Endothelial cell of umbilical vein (primary cell): ENCODE measurements around the gene IGFL3. TPM values are rescaled to one million over a fixed set of nuclear protein-coding genes. Genes with fewer than 3 reads are reported as not detected.

Source experiments
- BruUV-seq: library from RNA; stranded (reverse); fragments of 400-500 nt; replicated peaks from 2 replicates; lab custom pipeline; 2021; lab: Mats Ljungman, UMichigan
- CTCF ChIA-PET: fragments of 300-600, 350-600 bp; sonication (Branson Sonifier 250); formaldehyde crosslinking; loops from one replicate; lab custom pipeline; 2021; ENCODE audit warnings: antibody characterized with exemption, inconsistent platforms; lab: Charles Lee
- POLR2A ChIA-PET: fragments of 300-600, 350-600 bp; sonication (Branson Sonifier 250); formaldehyde crosslinking; loops from one replicate; lab custom pipeline; 2021; ENCODE audit warnings: antibody characterized with exemption, inconsistent platforms; lab: Charles Lee
- DNase-seq: peaks from one replicate; pipeline ENCODE4 v3.0.0-alpha.2; 2011; ENCODE audit warnings: low read depth, low spot score
- FAIRE-seq: peaks from 2 replicates; lab custom pipeline; 2011; peaks lifted over from hg19 to GRCh38; lab: Jason Lieb, UNC
- H2AFZ ChIP-seq: 2 replicates; pipeline ENCODE4 v1.6.0; 2012; ENCODE audit warnings: low read depth, low read length, control low read depth, inconsistent platforms
- H3K27ac ChIP-seq: 2 replicates; pipeline ENCODE4 v1.5.1; 2011; ENCODE audit warnings: low read depth, mild to moderate bottlenecking, control low read depth, low read length, moderate library complexity; ENCODE audit not compliant: insufficient read depth
- H3K27me3 ChIP-seq, 2 experiments: 2 replicates each; pipeline versions ENCODE4 v1.6.0 to v1.6.1; 2011; ENCODE audit warnings: low read length in 2 of 2, mixed read lengths in 1 of 2; ENCODE audit not compliant: control insufficient read depth in 2 of 2, insufficient read depth in 2 of 2
- H3K36me3 ChIP-seq, 2 experiments: 2 replicates in 1 of 2; 3 replicates in 1 of 2; pipeline ENCODE4 v1.5.1; 2011; ENCODE audit warnings: low read length in 2 of 2, mild to moderate bottlenecking in 1 of 2, moderate library complexity in 1 of 2; ENCODE audit not compliant: control insufficient read depth in 2 of 2, insufficient read depth in 2 of 2; ENCODE audit errors: extremely low read depth in 1 of 2
- H3K4me1 ChIP-seq: 3 replicates; pipeline ENCODE4 v1.5.1; 2011; ENCODE audit warnings: mild to moderate bottlenecking, low read length; ENCODE audit not compliant: control insufficient read depth, insufficient read depth; ENCODE audit errors: extremely low read depth
- H3K4me2 ChIP-seq: 2 replicates; pipeline ENCODE4 v1.6.1; 2011; ENCODE audit warnings: low read length, control low read depth, mixed read lengths; ENCODE audit not compliant: insufficient read depth
- H3K4me3 ChIP-seq, 3 experiments: fragments of 200-600 bp in 1 of 3; sonication (generic), shearing (Covaris generic) in 1 of 3; replicated peaks in 1 of 3; 2 replicates each; pipeline ENCODE4 v1.5.1; 2011 to 2016; ENCODE audit warnings: control low read depth in 3 of 3, low read length in 3 of 3, mild to moderate bottlenecking in 2 of 3, inconsistent platforms in 1 of 3, low read depth in 1 of 3, moderate library complexity in 1 of 3; ENCODE audit not compliant: insufficient read depth in 1 of 3
- H3K79me2 ChIP-seq: 2 replicates; pipeline ENCODE4 v1.6.0; 2012; ENCODE audit warnings: low read length, inconsistent platforms; ENCODE audit not compliant: control insufficient read depth, insufficient read depth
- H3K9ac ChIP-seq: replicated peaks from 2 replicates; pipeline ENCODE3; 2011; ENCODE audit warnings: low read length, control low read depth; ENCODE audit not compliant: insufficient read depth; ENCODE audit errors: extremely low read depth
- H3K9me1 ChIP-seq: replicated peaks from 3 replicates; pipeline ENCODE4 v1.6.0; 2011; ENCODE audit warnings: mild to moderate bottlenecking, low read length; ENCODE audit not compliant: control insufficient read depth, insufficient read depth; ENCODE audit errors: extremely low read depth
- H3K9me3 ChIP-seq: replicated peaks from 2 replicates; pipeline ENCODE4 v1.5.1; 2012; ENCODE audit warnings: low read length, inconsistent platforms; ENCODE audit not compliant: control insufficient read depth, insufficient read depth
- H4K20me1 ChIP-seq: replicated peaks from 2 replicates; pipeline ENCODE3; 2011; ENCODE audit warnings: mild to moderate bottlenecking, low read length; ENCODE audit not compliant: control insufficient read depth, insufficient read depth; ENCODE audit errors: extremely low read depth
- CTCF ChIP-seq, 2 donors: IDR thresholded peaks; 1 replicate in 1 of 2; 2 replicates in 1 of 2; pipeline ENCODE4 v1.5.1; 2011; ENCODE audit warnings: low read length in 2 of 2, mild to moderate bottlenecking in 2 of 2, moderate library complexity in 2 of 2, control low read depth in 1 of 2, inconsistent platforms in 1 of 2, low read depth in 1 of 2; ENCODE audit not compliant: insufficient read depth in 1 of 2; ENCODE audit errors: extremely low read depth in 1 of 2
- EZH2 ChIP-seq: IDR thresholded peaks from 2 replicates; pipeline ENCODE4 v1.6.1; 2012; ENCODE audit warnings: borderline replicate concordance, low read depth, mild to moderate bottlenecking, moderate library complexity, low read length, inconsistent platforms; ENCODE audit not compliant: severe bottlenecking
- FOS ChIP-seq: IDR thresholded peaks from 2 replicates; pipeline ENCODE4 v1.6.1; 2011; ENCODE audit warnings: mild to moderate bottlenecking, low read length, moderate library complexity, borderline replicate concordance; ENCODE audit not compliant: insufficient read depth
- GATA2 ChIP-seq: IDR thresholded peaks from 2 replicates; pipeline ENCODE4 v1.7.0; 2011; ENCODE audit warnings: low read depth, mild to moderate bottlenecking, moderate library complexity, mixed read lengths, low read length; ENCODE audit not compliant: insufficient read length, insufficient read depth
- JUN ChIP-seq: IDR thresholded peaks from 2 replicates; pipeline ENCODE4 v1.6.1; 2011; ENCODE audit warnings: borderline replicate concordance, low read depth; ENCODE audit not compliant: insufficient read length, insufficient read depth
- MAX ChIP-seq: IDR thresholded peaks from 2 replicates; pipeline ENCODE4 v1.6.1; 2011; ENCODE audit not compliant: insufficient read depth, insufficient read length
- MYC ChIP-seq: IDR thresholded peaks from one replicate; pipeline ENCODE4 v1.6.1; 2011; ENCODE audit warnings: mild to moderate bottlenecking, low read depth, low read length
- POLR2A ChIP-seq: IDR thresholded peaks from 2 replicates; pipeline ENCODE4 v1.6.1; 2012; ENCODE audit warnings: low read depth, mild to moderate bottlenecking, control low read depth, low read length
- POLR2AphosphoS5 ChIP-seq: IDR thresholded peaks from 2 replicates; pipeline ENCODE4 v1.6.1; 2012; ENCODE audit warnings: low read depth, mild to moderate bottlenecking, control low read depth, low read length, moderate library complexity; ENCODE audit not compliant: insufficient read depth
- dilution Hi-C: fragments of 300-500 bp; cut with MboI; formaldehyde crosslinking; loops from one replicate; pipeline ENCODE4 v1.15.0; 2019; ENCODE audit warnings: low sequenced_read_pairs; ENCODE audit not compliant: extremely low pct_ligation_motif_present
- intact Hi-C: fragments of 100-400 bp; cut with micrococcal nuclease; formaldehyde crosslinking; loops from one replicate; pipeline ENCODE4 v1.10.0; 2022
- polyA plus RNA-seq, 4 experiments: library from polyadenylated mRNA; depleted of rRNA in 3 of 4; stranded (reverse) in 3 of 4; unstranded in 1 of 4; fragments of >200 nt; gene quantifications; 2 replicates each; pipeline versions ENCODE4 v1.2.1 to v1.2.3, GENCODE V29; 2011 to 2012; ENCODE audit warnings: missing spikeins in 1 of 4
- total RNA-seq: library from RNA; stranded (reverse); gene quantifications from 2 replicates; pipeline ENCODE4 v1.2.3, GENCODE V29; 2021

IGFL3 gene
- total and polyA plus RNA-seq, 2 donors (not counting 3 experiments of a cell fraction or from before 2014, with no cell fraction given): not detected

- Histone ChIP-seq H3K4me2 (no peak overlapping the region), H3K36me3 (no peaks in the 10 kb centered on the region), H3K79me2 (no peaks in the 10 kb centered on the region), H3K4me1 (no peaks in the 10 kb centered on the region), H3K9me3 (no peaks in the 10 kb centered on the region), H3K9ac (no peak overlapping the region), H4K20me1 (no peaks in the 10 kb centered on the region), H2AFZ (no peak overlapping the region), H3K27ac (no peak overlapping the region), H3K27me3 (peaks cover 34 to 49% of the 10 kb centered on the region in 2 experiments), H3K9me1 (no peaks in the 10 kb centered on the region), H3K4me3 (no peak overlapping the region)
- intact Hi-C loops: no loop called here
- DNase-seq (no peak), FAIRE-seq (no peak)
- no peak for TF ChIP-seq FOS
- TF ChIP-seq POLR2A: no peak
- no peak for TF ChIP-seq MYC
- TF ChIP-seq CTCF (IDR thresholded peaks at IDR 0.05; ENCODE audit: extremely low read depth in 1 of 2, insufficient read depth in 1 of 2, low read depth in 1 of 2, low read length in 2 of 2): no peak
- TF ChIP-seq JUN: no peak
- TF ChIP-seq EZH2: no peak
- TF ChIP-seq POLR2AphosphoS5: no peak
- TF ChIP-seq GATA2: no peak
- no peak for TF ChIP-seq MAX
- no TSS peak for BruUV-seq
- dilution Hi-C loops: no loop called here
- ChIA-PET CTCF (interaction anchor here (0.8 to 1.1 kb wide), 2 partner anchors 43 to 97 kb away, joined by 3 read pairs; no protein-coding TSS in a partner anchor), POLR2A (no interaction called here)
Observed at GRCh38 chr19:46125447-46125846, 959 bp upstream of the IGFL3 start.
